T-helper 2 cell treated with Interferon-gamma antibody and Interleukin-4, amounts not matched to agents 100 ng/mL and 5 ng/mL, for 36 hours (primary cell): ENCODE results near the gene GVQW3. TPM values are rescaled to one million over a fixed set of nuclear protein-coding genes. Genes with fewer than 3 reads are reported as not detected.
"Not testable (repeated sequence)": the region's sequence is repeated elsewhere in the genome, so short reads cannot be mapped to it uniquely, and the experiment has no call there.

Experiments
- intact Hi-C: fragments of 100-400 bp; cut with micrococcal nuclease; formaldehyde crosslinking; loops from one replicate; pipeline ENCODE4 v1.15.1; 2023
- total RNA-seq: library from RNA; stranded (reverse); gene quantifications from 2 replicates; pipeline ENCODE4 v1.2.3, GENCODE V29; 2022

GVQW3 gene
- total RNA-seq, 1 donor from 2014 or later = 4.3 TPM

DNA sequence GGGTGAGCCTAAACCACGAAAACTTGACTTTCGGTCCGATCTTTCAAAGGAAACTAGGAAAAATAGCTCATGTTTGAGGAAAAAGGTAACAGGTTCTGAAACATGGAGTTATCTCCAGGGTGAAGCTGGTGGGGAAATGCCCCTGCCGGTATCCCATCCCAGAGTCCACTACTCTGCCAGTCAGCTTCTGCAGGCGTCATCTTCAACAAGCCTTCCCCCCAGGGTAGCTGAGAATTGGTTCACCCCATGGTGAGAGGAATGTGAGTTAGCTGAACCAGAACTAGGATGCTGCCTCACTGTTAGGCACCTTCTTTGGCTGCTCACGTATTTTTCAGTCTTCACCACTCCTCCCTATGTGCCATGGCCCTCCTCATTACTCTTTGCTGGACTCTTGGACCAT lies 1.1 kb downstream of the GVQW3 start:
- intact Hi-C loops = loop anchor here (5.0 kb wide), 2 partner anchors 175 to 300 kb away; partner anchors contain the start of gene WNT11

DNA sequence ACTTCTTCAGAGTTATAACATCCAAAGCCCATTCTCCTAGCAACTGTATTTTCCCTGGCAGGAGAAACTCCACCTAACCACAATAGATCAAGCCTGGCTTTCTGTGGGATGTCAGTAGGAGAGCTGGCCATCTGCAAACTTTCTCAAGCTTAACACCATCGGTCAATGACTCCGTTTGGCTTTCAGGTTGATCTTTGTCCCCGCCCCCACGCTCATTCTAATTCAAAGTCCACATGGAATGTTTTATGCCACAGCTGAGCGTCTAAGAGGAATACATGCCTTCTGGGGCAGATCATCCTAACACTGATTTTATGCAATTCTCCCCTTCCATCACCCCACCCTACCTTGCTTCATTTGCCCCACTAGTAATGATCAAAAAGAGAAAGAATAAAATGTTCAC lies 4.8 kb downstream of the GVQW3 start:
- intact Hi-C loops = no loop called here

DNA sequence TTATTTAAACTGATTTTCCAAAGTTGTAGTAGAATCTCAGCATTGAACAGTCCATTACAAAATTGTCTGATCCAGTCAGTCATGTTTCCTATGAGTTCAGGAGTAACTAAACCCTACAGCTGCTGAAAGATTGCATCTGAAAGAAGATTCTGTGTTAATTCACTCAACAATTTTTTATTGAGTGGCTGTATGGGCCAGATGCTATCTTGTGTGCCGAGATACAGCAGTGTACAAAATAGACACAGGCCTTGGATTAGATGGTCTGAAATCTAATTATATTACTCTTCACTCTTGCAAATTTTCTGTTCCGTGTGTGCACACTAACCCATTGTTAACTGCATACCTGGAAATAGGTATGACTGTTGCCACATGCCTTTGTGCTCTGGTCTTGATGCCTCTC lies 7.3 kb downstream of the GVQW3 start:
- intact Hi-C loops = no loop called here

DNA sequence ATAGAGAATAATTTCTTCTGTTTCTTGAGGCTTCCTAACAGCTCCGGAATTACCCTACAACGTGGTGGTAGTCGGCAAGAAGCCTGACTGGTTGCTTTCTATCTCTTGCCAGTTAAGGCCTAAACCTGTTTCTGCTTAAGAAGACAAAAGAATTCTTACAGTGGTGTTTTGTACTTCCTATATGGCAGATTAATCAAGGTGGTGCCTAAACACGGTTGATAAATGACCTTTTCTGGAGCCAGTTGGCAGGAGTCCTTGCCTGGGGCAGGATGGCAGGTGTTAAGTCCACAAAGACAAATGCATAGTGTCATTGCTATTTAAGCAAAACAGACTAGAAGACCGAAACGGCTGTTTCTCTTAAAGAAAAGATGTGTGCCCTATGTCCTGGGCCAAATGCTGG lies 9.9 kb downstream of the GVQW3 start:
- intact Hi-C loops = no loop called here

DNA sequence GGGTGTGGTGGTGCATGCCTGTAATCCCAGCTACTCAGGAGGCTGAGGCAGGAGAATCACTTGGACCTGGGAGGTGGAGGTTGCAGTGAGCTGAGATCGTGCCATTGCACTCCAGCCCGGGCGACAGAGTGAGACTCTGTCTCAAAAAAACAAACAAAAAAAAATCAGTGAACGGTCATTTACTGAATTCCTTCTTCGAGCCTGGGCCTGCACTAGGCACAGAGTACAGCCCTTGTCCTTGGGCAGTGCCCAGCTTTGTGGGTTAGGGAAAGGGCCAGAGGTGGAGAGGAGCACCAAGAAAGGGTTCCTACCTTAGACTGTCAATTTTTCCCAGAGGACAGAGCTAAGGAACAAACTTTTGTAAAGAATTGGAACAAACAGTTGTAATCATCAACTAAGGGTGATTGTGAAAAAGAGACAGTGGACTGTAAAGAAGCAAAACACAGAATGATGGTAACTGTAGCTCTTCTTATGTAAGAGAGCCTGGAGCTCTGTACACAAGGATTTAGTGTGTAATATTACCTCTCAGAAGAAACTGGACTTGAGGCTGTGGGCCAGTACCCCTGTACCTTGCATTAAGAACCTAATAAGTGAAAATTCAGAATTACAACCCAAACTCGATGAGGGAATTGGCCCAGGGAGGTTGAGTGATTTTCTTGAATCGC lies 10.8 kb downstream of the GVQW3 start:
- intact Hi-C loops = no loop called here

DNA sequence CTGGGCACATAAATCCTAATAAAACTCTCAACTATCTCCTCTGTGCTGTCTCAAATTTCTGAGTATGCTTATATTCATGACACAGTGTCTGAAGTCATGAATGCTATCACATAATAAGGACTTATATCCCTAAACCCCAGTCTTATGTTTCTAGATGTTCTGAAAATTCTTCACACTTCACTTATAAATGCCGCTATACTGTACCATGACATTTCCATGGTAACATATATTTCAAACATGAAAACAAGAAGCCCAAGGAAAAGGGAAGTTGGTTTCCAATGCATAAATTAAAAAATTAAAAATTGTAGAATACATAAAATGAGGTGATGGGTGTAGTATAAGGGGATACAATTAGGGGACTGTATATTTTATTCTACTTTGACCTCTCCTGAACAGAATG lies 11.7 kb downstream of the GVQW3 start:
- intact Hi-C loops = no loop called here

DNA sequence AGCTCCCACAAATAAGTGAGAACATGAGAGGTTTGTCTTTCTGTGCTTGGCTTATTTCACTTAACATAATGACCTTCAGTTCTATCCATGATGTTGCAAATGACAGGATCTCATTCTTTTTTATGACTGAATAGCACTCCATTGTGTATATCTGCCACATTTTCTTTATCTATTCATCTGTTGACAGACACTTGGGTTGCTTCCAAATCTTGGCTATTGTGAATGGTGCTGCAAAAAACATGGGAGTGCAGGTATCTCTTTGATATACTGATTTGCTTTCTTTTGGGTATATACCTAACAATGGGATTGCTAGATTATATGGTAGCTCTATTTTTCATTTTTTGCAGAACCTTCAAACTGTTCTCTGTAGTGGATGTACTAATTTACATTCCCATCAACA lies 13.3 kb downstream of the GVQW3 start:
- intact Hi-C loops = no loop called here

DNA sequence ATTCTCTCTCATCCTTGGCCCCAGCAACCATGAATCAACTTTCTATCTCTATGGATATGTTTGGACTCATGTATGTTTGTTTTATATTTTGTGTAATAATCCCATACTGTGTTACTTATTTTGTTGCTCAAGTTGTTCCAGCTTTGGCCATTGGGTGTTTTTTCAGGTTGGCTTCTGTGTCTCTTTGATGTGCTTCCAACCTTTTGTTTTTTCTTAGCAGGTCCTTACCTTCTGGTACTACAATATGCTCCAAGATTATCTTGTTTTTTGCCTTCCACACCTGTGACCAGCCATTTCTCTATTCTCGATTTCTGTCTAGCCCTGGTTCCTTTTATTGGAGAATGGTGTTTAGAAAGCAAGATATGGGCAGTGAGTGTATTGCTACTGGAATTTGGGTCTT lies 14.2 kb downstream of the GVQW3 start:
- intact Hi-C loops = no loop called here

DNA sequence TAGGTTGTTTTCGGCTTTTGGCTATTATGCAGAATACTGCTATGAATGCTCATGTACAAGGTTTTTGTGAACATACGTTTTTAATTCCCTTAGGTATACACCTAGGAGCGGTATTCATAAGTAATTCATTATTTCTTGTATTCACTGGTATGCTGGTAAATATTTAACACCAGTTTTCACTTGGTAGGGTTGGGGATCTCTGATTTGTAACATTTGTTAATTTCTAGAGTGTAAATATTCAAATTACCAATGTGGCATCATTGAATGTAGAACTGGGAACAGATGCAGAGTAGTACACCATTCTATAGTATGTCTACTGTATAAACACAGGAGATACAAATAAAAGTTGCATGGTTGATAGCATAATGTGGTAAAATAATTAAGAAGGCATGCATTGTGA lies 16.3 kb downstream of the GVQW3 start:
- intact Hi-C loops = no loop called here

DNA sequence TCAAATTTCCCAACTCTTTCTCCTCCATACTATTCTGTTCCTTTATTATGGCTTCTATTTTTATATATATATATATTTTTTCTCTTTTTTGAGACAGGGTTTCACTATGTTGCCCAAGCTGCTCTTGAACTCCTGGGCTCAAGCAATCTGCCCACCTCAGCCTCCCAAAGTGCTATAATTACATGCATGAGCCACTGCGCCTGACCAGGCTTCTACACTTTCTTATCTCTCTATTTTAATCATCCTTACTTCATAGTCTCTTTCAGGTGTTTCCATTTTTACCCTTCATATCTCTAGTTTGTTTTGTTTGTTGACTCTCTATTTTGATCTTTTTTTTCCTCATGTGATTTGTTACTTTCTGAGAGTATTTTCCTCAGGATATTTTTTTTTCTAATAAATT lies 19.8 kb downstream of the GVQW3 start:
- intact Hi-C loops = no loop called here

DNA sequence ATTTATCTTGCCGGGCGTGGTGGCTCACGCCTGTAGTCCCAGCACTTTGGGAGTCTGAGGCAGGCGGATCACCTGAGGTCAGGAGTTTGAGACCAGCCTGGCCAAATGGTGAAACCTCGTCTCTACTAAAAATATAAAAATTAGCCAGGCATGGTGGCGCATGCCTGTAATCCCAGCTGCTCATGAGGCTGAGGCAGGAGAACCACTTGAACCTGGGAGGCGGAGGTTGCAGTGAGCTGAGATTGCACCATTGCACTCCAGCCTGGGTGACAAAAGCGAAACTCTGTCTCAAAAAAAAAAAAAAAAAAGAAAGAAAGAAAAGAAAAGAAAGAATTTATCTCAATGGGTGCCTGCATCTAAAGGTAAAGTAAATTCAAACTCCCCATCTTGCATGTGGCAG lies 20.4 kb downstream of the GVQW3 start:
- intact Hi-C loops = not testable (repeated sequence)

DNA sequence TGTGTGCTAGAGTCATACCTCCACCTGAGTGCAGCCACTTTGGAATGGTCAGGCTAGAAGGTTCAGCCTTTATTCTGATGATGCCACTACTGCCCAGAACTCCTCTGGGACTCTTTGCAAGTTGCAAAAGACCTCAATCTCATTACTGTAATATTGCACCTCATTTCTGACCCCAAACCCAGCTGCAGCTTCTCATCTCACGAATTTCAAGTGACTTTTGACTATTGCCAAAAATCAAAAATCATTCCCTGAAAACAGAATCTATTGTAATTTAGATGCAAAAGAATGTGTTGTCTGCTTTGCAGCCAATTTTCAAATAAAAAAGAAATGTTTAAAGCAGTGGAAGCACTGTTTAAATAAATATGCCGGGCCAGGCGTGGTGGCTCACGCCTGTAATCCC lies 25.2 kb downstream of the GVQW3 start:
- intact Hi-C loops = no loop called here

DNA sequence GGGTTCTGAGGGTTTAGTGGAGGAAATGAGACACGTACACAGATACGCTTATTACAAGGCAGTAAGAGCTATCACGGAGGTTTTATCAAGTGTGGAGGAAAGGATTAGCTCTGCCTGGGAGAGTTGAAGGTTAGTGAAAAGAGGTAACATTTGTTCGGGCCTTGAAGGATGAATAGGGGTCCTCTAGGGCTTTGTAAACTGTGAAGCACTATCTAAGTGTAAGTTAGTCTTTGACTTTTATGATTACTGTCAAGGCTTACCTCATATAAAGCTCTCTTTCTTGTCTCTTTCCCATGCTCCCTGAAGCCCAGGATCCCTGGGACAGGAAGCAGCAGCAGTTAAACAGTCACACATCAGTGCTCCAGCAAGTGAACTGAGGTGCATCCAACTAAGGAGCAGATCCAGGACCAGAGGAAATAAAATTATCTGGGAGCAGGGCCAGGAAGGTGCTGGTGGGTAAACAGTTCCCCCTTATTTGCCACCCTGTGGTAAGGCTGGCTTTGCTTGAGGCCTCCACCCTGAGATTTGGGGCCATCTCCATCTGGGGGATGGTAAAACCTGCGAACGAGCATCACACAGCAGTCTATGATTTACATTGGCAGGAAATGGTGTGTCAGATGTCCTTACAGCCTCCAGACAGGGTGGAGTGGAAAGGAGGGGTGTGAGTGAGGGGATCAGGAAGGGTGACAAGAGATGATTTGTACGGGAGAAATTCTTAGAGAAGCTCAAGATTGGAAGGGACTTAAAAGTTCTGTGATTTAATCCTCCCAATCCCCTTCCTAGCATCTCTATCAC lies 27.2 kb downstream of the GVQW3 start:
- intact Hi-C loops = no loop called here

DNA sequence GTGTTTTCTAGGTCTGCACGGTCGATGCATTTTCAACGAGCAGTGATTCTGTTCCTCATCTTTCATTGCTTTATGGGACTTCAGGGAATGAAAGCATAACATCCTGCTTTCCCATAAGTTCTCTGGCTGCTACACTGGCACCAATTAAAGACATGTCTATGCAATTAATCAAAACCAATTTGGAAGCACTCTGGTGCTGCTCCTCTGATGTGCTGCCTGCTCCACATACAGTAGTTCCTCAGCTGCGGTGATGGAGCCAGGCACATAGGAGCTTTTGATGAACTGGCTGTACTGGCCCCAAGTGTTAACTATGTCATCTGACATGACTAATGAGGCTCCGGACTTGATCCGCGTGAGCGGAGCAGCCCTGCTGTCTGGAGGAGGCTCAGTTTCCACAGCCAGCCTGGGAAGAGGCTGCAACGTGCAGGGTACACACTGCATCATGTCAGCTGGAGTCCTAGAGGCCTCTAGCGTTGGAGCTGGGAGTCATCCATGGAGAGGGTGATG lies 29.8 kb downstream of the GVQW3 start:
- intact Hi-C loops = no loop called here

DNA sequence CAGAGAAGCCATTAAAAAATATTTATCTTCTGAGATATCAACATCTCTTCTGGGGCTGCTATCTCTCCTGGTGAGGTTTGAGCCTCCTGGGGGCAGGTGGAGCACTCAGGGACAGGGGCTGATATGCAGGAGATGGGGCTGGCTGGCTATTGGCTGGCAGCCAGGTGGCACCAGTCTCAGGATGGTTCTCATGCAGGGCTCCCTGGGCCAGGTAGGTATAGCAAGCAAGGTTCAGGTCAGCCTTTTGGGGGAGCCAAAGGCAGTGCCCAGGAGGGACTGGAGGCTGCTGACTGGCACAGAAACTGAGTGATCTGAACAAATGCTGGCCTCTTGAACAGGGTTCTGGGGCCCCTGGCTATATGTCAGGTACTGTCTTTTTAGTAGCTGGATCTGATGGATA lies 34.0 kb downstream of the GVQW3 start:
- intact Hi-C loops = no loop called here

DNA sequence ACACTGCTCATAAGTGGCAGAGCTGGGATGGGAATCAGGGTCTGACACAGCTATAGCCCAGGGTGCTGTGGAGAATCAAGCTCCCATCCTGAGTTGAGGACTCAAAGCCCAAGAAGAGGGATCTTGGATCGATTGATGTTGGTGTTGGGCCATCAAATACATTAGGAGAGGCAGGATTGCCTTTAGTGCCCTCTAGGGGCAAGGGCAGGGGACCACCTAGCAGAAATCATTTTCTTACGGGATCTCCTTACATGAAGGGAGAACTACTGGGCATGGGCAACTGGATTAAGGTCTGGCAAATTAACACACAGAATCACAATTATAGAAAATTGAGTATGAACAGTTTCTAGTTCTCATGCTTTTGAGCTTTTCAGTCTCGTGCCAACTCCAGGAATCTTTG lies 38.8 kb downstream of the GVQW3 start:
- intact Hi-C loops = no loop called here

DNA sequence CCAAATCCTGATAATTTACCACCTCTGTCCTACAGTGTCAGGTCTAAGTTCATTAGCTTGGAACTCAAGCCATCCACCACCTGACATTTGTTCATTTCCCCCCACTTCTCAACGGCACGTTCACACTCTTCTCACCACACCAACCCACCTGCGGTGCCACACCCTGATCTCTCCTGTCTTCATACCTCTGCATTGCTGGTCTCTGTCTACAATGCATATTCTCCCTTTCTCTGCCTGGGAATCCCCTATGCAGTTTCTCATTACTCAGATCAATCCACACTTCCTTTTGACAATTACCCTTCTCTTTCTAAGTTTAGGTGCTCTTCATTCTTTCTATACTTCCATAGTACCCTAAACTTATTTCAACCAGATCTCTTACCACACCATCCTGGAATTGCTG lies 43.3 kb downstream of the GVQW3 start:
- intact Hi-C loops = no loop called here

DNA sequence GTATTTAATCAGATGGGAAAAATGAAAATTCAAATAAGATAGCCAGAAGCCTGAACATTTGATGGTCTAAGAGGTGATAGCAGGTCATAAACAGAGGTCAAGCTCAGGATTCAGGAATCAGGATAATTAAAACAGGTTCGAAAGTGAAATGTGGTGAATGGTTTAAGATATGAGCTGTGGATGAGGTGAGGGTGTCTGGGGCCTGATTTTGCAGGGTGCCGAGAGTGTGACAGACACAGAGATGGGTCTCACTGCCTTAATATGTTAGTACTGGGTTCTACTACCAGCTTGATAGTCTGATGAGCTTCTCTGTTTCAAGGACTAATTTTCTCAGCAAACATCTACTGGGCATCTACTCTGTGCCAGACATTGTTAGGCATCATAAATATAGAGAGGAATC lies 43.8 kb downstream of the GVQW3 start:
- intact Hi-C loops = no loop called here

DNA sequence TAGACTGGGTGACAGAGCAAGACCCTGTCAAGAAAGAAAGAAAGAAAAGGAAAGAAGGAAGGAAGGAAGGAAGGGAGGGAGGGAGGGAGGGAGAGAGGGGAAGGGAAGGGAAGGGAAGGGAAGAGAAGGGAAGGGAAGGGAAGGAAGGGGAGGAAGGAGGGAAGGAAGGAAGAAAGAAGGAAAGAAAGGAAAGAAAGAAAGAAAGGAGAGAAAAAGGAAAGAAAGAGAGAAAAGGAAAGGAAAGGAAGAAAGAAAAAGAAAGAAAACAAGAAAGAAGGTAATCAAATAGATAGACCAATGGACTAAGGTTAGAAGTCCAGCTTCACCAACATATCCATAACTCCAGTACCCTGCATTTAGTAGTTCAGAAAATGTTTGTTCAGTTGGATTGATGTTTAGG lies 45.5 kb downstream of the GVQW3 start:
- intact Hi-C loops = no loop called here

DNA sequence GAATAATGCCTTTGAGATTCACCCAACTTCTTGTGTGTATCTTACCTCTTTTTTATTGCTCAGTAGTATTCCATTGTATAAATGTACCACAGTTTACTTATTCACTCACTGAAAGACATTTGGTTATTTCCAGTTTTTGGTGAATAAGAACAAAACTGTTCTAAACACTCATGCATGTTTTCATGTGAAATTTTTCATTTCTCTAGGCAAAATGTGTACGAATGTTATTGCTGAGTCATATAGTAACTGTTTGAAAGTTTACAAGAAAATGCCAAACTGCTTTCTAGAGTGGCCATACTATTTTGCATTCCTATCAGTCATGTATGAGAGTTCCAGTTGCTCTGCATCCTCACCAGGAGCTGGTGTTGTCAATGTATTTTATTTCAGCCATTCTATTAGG lies 54.9 kb downstream of the GVQW3 start:
- intact Hi-C loops = no loop called here

DNA sequence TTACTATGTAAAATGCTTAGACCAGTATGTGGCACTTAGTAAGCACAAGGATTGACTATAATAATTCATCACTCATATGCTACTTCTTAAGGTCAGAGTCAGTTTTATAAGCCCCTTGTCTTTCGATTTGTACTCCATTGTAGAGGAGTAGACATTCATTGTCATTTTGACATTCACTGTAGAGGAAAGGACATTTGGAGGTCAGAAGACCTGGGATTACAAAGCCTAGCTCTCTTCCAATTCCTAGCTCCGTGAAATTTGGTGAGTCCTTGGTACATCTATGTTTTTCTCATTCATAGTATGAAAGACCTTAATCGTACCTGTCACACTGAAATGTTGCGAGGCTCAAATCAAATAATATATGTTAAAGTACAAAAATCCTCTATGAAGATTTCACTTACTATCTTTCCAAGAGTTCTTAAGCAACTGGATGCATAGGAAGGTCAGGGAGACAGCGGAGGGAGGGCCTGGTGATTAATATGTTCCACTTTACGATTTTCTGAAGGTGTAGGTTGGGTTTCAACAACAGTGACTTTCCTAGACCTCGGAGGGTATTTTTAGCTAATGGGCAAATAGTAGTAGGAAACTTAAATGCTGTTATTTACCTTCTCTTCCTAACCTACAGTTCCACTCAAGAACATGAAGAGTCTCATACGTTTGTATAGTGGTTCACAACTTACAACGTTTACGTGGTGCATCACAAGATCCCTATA lies 62.3 kb downstream of the GVQW3 start:
- intact Hi-C loops = loop anchor here (10.0 kb wide), 3 partner anchors 239 to 629 kb away; partner anchors contain the start of genes UVRAG and WNT11

DNA sequence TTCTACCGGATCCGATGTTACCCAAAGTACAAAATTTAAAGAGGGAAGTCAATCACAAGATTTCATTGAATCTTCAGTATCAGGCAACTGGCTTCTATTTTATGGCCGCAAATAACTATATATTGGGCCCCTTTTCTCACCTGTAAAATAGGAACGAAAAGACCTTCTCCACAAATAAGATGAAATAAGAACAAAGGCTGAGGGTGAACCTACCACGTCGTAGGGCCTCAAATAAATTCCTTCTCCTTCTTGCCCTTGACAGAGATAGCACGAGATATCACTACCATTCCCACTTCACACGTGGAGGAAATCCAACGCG lies 62.9 kb downstream of the GVQW3 start:
- intact Hi-C loops = loop anchor here (1.0 to 10.0 kb wide), 6 partner anchors 63 to 629 kb away; partner anchors contain the start of genes GVQW3, THAP12, UVRAG and WNT11
